Ramos (cell line): ENCODE results near the gene LIG1.

Experiments used
- in situ Hi-C: fragments of 300-500 bp; cut with MboI; formaldehyde crosslinking; loops from one replicate; pipeline ENCODE4 v1.14.3; 2022; ENCODE audit warnings: low sequenced_read_pairs; ENCODE audit not compliant: unreplicated experiment

The LIG1 gene

DNA sequence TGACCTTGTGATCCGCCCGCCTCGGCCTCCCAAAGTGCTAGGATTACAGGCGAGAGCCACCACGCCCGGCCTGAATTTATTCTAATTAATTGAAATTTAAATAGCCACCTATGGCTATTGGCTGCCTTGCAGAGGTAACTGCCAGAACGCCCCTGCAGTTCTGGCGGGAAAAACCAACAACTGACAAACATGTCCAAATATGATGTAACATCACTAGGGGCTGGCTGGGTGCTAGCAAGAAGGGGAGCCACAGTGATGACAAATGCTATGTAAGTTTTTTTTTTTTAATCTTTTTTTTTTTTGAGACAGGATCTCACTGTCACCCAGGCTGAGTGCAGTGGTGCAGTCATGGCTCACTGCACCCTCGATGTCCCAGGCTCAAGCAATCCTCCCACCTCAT is 13.2 kb upstream of the LIG1 start:
- in situ Hi-C loops: no loop called here

DNA sequence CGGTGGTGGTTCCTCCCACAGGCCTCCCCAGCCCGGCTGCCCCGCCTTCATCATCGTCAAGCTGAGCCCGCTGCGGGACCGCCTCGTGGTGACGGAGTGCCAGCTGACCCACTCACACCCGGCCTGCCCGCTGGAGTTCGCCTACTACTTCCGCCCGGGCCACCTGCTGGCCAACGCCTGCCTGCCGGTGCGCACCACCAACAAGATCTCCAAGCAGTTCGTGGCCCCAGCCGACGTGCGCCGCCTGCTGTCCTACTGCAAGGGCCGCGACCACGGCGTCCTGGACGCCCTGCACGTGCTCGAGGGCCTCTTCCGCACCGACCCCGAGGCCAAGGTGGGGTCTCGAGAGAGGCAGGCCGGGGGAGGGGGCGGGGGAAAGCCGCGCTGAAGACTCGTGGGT is 12.3 kb upstream of the LIG1 start:
- in situ Hi-C loops: no loop called here

DNA sequence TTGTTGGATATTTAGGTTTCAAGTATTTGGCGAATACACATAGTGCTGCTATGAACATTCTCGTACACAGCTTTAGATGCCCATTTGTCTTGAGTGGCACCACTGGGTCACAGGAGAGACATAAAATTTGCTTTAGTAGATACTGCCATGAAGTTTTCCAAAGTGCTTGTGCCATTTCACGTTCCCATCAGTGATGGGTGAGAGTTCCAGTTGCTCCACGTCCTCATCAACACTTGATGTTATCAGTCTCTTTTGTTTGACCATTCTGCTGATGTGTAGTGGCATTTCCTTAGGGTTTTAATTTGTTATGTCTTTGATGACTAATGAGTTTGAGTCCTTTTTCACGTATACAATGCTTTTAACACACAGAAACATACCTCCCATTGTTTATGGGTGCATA is 11.4 kb upstream of the LIG1 start:
- in situ Hi-C loops: no loop called here

- in situ Hi-C loops: no loop called here
Measured at GRCh38 chr19:48176226-48176625, 6.1 kb upstream of the LIG1 start.

GRCh38 chr19:48175578-48175977 is 5.4 kb upstream of the LIG1 start:
- in situ Hi-C loops: no loop called here

- in situ Hi-C loops: no loop called here
Measured at GRCh38 chr19:48174445-48175030, 4.4 kb upstream of the LIG1 start.

GRCh38 chr19:48171710-48172109 is 1.6 kb upstream of the LIG1 start:
- in situ Hi-C loops: no loop called here

GRCh38 chr19:48170817-48171347 is 738 bp upstream of the LIG1 start:
- in situ Hi-C loops: no loop called here

- in situ Hi-C loops: no loop called here
Measured at GRCh38 chr19:48169578-48169938, 586 bp downstream of the LIG1 start.

GRCh38 chr19:48168689-48169088 is 1.5 kb downstream of the LIG1 start:
- in situ Hi-C loops: no loop called here

GRCh38 chr19:48158210-48158790 is 11.8 kb downstream of the LIG1 start:
- in situ Hi-C loops: no loop called here

DNA sequence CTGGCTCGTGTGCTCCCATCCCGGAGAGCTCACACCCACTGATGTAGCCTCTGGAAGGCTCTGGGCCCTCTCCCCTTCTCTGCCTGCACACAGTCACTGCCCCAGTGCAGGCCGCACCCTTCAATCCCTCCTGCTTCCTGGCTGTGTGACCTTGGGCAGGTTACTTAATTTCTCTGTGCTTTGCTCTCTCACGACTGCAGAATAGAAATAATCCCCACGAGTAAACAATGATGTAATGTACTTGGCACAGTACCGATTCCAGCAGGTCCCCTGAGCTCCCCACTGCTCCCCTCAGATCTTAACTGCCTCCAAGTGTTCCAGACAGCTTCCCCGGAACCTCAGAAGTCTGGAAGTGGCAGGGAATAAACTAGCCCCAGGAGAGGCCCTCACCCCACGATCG is 16.1 kb downstream of the LIG1 start:
- in situ Hi-C loops: no loop called here

- in situ Hi-C loops: no loop called here
Measured at GRCh38 chr19:48152551-48152950, 17.6 kb downstream of the LIG1 start.

DNA sequence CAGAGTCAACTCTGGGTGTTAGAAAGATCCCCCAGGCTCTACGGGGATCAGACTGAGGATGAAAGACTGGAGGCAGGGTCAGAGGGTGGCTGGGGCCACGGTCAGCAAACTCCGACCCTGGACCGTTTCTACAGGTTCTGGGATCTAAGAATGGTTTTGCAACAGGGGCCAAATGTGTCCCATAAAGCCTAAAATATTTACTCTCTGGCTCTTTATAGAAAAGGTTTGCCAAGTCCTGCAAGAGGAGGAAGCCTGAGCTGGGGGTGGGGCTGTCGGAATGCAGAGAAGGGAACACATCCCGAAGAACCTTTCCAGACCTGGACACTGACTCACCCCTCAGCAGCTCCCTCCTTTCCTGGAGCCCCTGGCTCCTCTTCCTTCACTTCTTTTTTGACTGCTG is 20.7 kb downstream of the LIG1 start:
- in situ Hi-C loops: no loop called here

GRCh38 chr19:48148576-48148975 is 21.6 kb downstream of the LIG1 start:
- in situ Hi-C loops: no loop called here

GRCh38 chr19:48147597-48148175 is 22.5 kb downstream of the LIG1 start:
- in situ Hi-C loops: no loop called here

GRCh38 chr19:48139053-48139452 is 31.1 kb downstream of the LIG1 start:
- in situ Hi-C loops: no loop called here

GRCh38 chr19:48137411-48137810 is 32.7 kb downstream of the LIG1 start:
- in situ Hi-C loops: no loop called here

DNA sequence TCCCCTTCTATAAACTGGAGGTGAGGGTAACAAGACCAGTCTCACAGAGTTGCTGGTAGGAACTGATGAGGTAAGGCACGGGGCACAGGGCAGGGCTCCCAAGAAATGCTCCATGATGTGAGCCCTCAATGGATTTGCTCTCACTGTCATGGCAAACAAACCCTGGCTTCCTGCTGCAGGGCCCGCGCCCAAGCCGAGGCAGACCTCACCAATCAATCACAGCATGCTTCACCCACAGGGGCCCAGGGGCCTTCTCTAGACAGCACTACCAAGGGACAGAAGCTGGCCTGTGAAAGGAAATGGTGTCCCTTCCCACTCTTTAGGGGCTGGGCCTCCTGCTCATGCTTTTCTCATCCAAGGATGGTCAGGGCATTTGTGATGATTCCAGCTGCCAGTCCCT is 33.6 kb downstream of the LIG1 start:
- in situ Hi-C loops: no loop called here

- in situ Hi-C loops: no loop called here
Measured at GRCh38 chr19:48135411-48135810, 34.7 kb downstream of the LIG1 start.

DNA sequence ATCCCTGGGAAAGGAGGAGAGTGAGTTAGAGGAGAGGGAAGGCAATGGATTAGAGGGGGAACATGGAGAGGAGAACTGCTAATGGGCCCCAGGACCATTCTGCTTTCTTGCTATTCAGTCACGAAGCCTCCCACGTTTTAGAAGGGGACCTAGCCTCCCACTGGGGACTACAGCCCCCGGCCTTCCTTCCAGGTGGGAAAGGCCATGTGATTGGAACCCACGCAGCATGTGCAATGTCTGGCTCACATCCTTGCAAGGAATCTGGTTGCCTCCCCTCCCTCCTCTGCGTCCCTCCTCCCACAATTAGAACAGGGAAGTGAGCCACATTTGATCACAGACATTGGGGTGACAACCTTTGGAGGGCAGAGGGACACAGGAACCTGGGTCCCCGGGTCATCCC is 37.0 kb downstream of the LIG1 start:
- in situ Hi-C loops: no loop called here

- in situ Hi-C loops: no loop called here
Measured at GRCh38 chr19:48127561-48127960, 42.6 kb downstream of the LIG1 start.
